NCI-H226 (cell line): ENCODE results near the gene PICALM.
"Not testable (repeated sequence)": the region's sequence is repeated elsewhere in the genome, so short reads cannot be mapped to it uniquely, and the experiment has no call there.

Source experiments
- DNase-seq: peaks from one replicate; pipeline ENCODE4 v3.0.0-alpha.2; 2015

PICALM gene

DNA sequence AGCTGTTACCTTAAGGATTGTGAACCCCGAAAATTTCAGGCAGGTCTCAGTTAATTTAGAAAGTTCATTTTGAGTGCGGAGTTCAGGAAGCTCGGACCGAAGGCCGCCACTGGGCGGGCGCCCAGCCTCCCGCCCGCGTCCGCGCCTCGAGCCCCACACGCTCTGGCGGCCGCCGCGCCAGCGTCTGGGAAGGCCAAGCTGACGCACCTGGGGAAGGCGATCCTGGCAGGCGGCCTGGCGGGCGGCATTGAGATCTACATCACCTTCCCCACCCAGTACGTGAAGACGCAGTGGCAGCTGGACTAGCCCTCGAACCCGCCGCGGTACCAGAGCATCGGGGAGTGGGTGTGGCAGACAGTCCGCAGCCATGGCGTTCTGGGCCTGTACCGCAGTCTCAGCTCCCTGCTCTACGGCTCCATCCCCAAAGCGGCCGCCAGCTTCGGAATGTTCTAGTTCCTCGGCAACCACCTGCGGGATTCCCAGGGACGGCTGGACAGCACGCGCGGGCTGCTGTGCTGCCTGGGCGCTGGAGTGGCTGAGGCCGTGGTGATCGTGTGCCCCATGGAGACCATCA is 134.2 kb downstream of the PICALM start:
- DNase-seq, result no peak

DNA sequence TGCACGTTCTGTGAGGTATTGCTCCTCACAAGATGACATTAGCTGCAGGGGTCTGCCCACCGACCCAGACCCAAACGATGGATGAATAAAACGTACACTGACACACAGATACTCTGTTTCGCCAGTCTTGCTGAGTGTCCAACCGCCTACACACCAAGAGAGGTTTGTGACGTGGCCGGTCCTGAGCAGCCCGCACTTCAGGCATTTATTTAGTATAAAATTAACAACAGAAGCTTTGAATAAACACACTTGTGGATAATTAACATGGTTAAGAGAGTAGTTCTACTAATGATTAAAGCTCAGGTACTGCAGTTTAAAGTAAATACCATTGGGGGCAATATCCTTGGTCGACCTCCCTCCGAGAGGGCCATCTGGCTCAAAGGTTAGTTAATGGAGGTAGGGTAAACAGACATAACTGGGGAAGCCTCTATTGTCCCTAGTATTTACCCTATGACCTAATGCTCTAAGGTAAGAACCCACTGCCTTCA is 138.0 kb downstream of the PICALM start:
- DNase-seq, result no peak

DNA sequence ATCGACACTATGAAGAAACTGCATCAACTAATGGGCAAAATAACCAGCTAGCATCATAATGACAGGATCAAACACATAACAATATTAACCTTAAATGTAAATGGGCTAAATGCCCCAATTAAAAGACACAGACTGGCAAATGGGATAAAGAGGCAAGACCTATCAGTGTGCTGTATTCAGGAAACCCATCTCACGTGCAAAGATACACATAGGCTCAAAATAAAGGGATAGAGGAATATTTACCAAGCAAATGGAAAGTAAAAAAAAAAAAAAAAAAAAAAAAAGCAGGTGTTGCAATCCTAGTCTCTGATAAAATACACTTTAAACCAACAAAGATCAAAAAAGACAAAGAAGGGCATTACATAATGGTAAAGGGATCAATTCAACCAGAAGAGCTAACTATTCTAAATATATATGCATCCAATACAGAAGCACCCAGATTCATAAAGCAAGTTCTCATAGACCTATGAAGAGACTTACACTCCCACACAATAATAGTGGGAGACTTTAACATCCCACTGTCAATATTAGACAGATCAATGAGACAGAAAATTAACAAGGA is 142.2 kb downstream of the PICALM start:
- DNase-seq, result not testable (repeated sequence)

DNA sequence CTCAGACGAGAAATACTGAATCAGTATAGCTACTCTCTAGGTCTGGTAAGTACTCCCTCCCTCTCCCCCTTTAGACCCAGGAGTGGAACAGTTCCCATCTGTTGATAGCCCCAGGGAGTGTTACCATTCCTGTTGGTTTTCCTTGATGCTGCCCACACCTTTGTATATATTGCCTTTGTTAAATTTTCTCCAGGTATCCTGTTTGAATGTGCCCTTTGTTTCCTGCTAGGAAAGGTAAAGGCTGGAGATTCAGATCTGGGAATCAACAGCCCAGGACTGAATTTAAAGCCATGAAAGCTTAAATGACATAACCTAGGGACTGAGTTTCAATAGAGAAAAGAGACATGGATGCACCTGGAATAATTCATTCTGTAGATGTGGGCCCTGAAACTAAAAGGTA is 145.4 kb downstream of the PICALM start:
- DNase-seq, result no peak

DNA sequence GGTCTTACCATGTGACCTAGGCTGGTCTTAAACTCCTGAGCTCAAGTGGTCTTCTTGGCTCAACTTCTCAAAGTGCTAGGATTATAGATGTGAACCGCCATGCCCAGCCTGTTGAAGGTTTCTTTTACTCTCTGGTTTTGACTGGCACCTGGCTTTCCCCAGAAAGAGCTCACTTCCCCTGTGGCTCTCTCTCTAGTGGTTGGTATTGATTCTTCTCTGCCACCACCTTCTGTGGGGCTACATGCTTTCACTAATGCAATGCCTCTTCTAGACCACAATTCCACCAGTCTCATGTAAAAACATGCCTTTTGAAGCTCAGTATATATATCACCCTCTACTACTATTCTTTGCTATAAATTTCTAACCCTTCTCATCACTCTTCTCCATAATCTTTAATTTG is 146.5 kb downstream of the PICALM start:
- no peak for DNase-seq

- DNase-seq, result no peak
These were observed 149.7 kb downstream of the PICALM start for GRCh38 chr11:85918910-85919794.

DNA sequence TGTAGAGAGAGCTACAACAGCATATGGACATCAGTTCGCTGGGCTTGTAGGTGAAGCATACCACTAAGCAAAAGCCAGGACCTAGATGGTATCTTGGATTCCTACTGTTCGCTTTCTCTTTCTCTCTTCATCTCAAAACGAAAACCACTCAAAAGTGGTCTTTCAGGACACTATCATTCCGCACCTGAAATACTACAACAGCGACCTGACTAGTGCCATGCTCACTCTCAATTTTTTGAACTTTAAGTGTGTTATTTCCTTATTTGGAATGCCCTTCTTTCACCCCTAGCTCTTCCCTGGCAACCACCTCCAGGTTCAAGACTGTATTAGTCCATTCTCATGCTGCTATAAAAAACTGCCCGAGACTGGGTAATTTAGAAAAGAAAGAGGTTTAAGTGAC is 154.5 kb downstream of the PICALM start:
- no peak for DNase-seq

DNA sequence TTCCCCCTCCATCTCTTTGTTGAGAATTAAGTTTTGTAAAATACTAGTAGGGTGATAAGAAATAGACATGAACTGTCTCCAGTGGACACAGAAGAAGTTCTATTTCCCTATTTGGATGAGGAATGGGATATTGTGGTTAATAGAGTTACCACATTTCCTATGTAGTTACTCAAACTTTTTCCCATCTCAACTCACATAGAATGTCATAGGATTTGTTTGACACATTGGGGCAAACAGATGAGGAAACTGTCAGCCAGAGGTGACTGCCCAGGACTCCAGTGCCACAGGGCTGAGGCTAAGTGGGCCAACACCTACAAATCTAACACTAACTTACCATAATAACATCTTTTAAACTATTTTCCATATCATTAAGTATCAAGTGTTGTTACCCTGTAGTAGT is 155.4 kb downstream of the PICALM start:
- no peak for DNase-seq

DNA sequence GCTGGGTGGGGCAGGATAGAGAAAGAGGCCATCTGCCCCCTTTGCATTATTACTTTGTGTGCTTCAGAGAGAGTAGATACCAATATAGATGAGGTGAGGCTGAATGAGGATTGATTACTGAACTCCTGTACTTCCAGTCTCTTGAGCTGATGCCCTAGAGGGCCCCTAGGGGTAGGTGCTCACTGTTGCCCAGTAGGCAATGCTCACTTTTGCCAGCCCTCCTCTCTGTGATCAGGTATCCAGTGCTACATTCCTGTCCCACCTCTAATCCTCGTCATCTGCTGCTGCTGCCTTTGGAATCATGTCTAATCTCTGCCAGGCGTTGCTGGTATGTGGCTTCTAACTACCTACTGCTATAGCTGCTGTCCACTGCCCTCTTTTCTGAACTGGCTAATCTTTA is 156.5 kb downstream of the PICALM start:
- no peak for DNase-seq
